Duodenal mucosa (tissue), 2 donors: Measurements from ENCODE around the gene ZNF366.

Experiments
- H3K27ac ChIP-seq: one replicate; pipeline ENCODE4 v1.7.0; 2013; ENCODE audit warnings: low read depth, low read length
- H3K27me3 ChIP-seq, 2 donors: one replicate each; pipeline ENCODE4 v1.7.0; 2013; ENCODE audit warnings: low read length in 2 of 2, control low read depth in 1 of 2; ENCODE audit not compliant: insufficient read depth in 2 of 2, control insufficient read depth in 1 of 2
- H3K36me3 ChIP-seq, 2 donors: one replicate each; pipeline ENCODE4 v1.7.0; 2013; ENCODE audit warnings: low read length in 2 of 2, control low read depth in 1 of 2; ENCODE audit not compliant: insufficient read depth in 2 of 2, control insufficient read depth in 1 of 2
- H3K4me1 ChIP-seq, 2 donors: one replicate each; pipeline ENCODE4 v1.7.0; 2013; ENCODE audit warnings: low read length in 2 of 2, control low read depth in 1 of 2; ENCODE audit not compliant: insufficient read depth in 2 of 2, control insufficient read depth in 1 of 2
- H3K4me3 ChIP-seq, 2 donors: one replicate each; pipeline ENCODE4 v1.7.0; 2013; ENCODE audit warnings: low read length in 2 of 2, low read depth in 1 of 2
- H3K9ac ChIP-seq, 2 donors: one replicate each; pipeline ENCODE4 v1.7.0; 2013; ENCODE audit warnings: low read length in 2 of 2, low read depth in 1 of 2
- H3K9me3 ChIP-seq, 2 donors: one replicate each; pipeline ENCODE4 v1.7.0; 2013; ENCODE audit warnings: low read length in 2 of 2, control low read depth in 1 of 2; ENCODE audit not compliant: control insufficient read depth in 1 of 2

Gene ZNF366

GRCh38 chr5:72448368-72448767, 58.8 kb downstream of the ZNF366 start:
- H3K9ac ChIP-seq = no peak overlapping the region
- H3K9me3 ChIP-seq = no peaks in the 10 kb centered on the region
- no peaks in the 10 kb centered on the region for H3K27me3 ChIP-seq
- no peak overlapping the region for H3K4me3 ChIP-seq
- H3K27ac ChIP-seq = no peak overlapping the region
- peaks cover 25% of the 10 kb centered on the region in 2 donors for H3K4me1 ChIP-seq
- H3K36me3 ChIP-seq = no peaks in the 10 kb centered on the region

GRCh38 chr5:72447751-72448150, 59.5 kb downstream of the ZNF366 start:
- H3K27me3 ChIP-seq = no peaks in the 10 kb centered on the region
- H3K9me3 ChIP-seq = no peaks in the 10 kb centered on the region
- H3K27ac ChIP-seq = no peak overlapping the region
- H3K36me3 ChIP-seq = no peaks in the 10 kb centered on the region
- H3K9ac ChIP-seq = no peak overlapping the region
- H3K4me3 ChIP-seq = no peak overlapping the region
- H3K4me1 ChIP-seq = peaks cover 18 to 20% of the 10 kb centered on the region in 2 donors

GRCh38 chr5:72445969-72446368, 61.2 kb downstream of the ZNF366 start:
- Histone ChIP-seq H3K27me3 (no peaks in the 10 kb centered on the region), H3K27ac (no peak overlapping the region), H3K36me3 (no peaks in the 10 kb centered on the region), H3K9ac (no peak overlapping the region), H3K4me1 (peaks cover 7% of the 10 kb centered on the region in 2 donors), H3K9me3 (no peaks in the 10 kb centered on the region), H3K4me3 (no peak overlapping the region)

GRCh38 chr5:72443883-72444282, 63.3 kb downstream of the ZNF366 start:
- no peaks in the 10 kb centered on the region for H3K27me3 ChIP-seq
- H3K27ac ChIP-seq = no peak overlapping the region
- no peaks in the 10 kb centered on the region for H3K36me3 ChIP-seq
- H3K9me3 ChIP-seq = no peaks in the 10 kb centered on the region
- no peak overlapping the region for H3K9ac ChIP-seq
- peaks cover 7% of the 10 kb centered on the region in 2 donors for H3K4me1 ChIP-seq
- H3K4me3 ChIP-seq = no peak overlapping the region

- no peaks in the 10 kb centered on the region for H3K36me3 ChIP-seq
- no peaks in the 10 kb centered on the region for H3K9me3 ChIP-seq
- H3K4me3 ChIP-seq = no peak overlapping the region
- peaks cover 7% of the 10 kb centered on the region in 2 donors for H3K4me1 ChIP-seq
- no peak overlapping the region for H3K27ac ChIP-seq
- H3K27me3 ChIP-seq = no peaks in the 10 kb centered on the region
- H3K9ac ChIP-seq = no peak overlapping the region
Observed at GRCh38 chr5:72441862-72442540, 65.2 kb downstream of the ZNF366 start.

GRCh38 chr5:72441094-72441723, 66.0 kb downstream of the ZNF366 start:
- no peak overlapping the region for H3K27ac ChIP-seq
- H3K4me3 ChIP-seq = no peak overlapping the region
- H3K9me3 ChIP-seq = no peaks in the 10 kb centered on the region
- H3K27me3 ChIP-seq = no peaks in the 10 kb centered on the region
- H3K4me1 ChIP-seq = peaks cover under 1 to 2% of the 10 kb centered on the region in 2 donors
- H3K36me3 ChIP-seq = no peaks in the 10 kb centered on the region
- no peak overlapping the region for H3K9ac ChIP-seq

- Histone ChIP-seq H3K27ac (no peak overlapping the region), H3K9me3 (no peaks in the 10 kb centered on the region), H3K27me3 (no peaks in the 10 kb centered on the region), H3K4me1 (no peaks in the 10 kb centered on the region), H3K4me3 (no peak overlapping the region), H3K36me3 (no peaks in the 10 kb centered on the region), H3K9ac (no peak overlapping the region)
Observed at GRCh38 chr5:72440207-72440638, 67.0 kb downstream of the ZNF366 start.

GRCh38 chr5:72439192-72439591, 68.0 kb downstream of the ZNF366 start:
- Histone ChIP-seq H3K36me3 (no peaks in the 10 kb centered on the region), H3K27ac (no peak overlapping the region), H3K4me3 (no peak overlapping the region), H3K9me3 (no peaks in the 10 kb centered on the region), H3K9ac (no peak overlapping the region), H3K27me3 (no peaks in the 10 kb centered on the region), H3K4me1 (no peaks in the 10 kb centered on the region)

GRCh38 chr5:72438141-72438540, 69.1 kb downstream of the ZNF366 start:
- Histone ChIP-seq H3K9me3 (no peaks in the 10 kb centered on the region), H3K27ac (no peak overlapping the region), H3K9ac (no peak overlapping the region), H3K4me1 (no peaks in the 10 kb centered on the region), H3K27me3 (no peaks in the 10 kb centered on the region), H3K4me3 (no peak overlapping the region), H3K36me3 (no peaks in the 10 kb centered on the region)

GRCh38 chr5:72436796-72437471, 70.3 kb downstream of the ZNF366 start:
- Histone ChIP-seq H3K4me1 (no peaks in the 10 kb centered on the region), H3K36me3 (no peaks in the 10 kb centered on the region), H3K27ac (no peak overlapping the region)

More at GRCh38 chr5:72436796-72437471, 70.3 kb downstream of the ZNF366 start:
- peaks cover 0 to 3% of the 10 kb centered on the region in 2 donors for H3K27me3 ChIP-seq
- no peak overlapping the region for H3K9ac ChIP-seq
- H3K4me3 ChIP-seq = no peak overlapping the region
- no peaks in the 10 kb centered on the region for H3K9me3 ChIP-seq
